BLaER1 treated with 17β-estradiol and CSF1 and Interleukin-3, amounts not matched to agents 10 nM and 100 nM (cell line): Measurements from ENCODE around the gene BCL2L2.

ENCODE experiments used
- H3K27ac ChIP-seq, 11 experiments: shearing (Covaris generic); formaldehyde crosslinking; 2 replicates each; pipeline ENCODE4 v1.8.1; 2022
- H3K27me3 ChIP-seq, 11 experiments: shearing (Covaris generic); formaldehyde crosslinking; 2 replicates each; pipeline ENCODE4 v1.8.1; 2022
- H3K36me3 ChIP-seq, 11 experiments: shearing (Covaris generic); formaldehyde crosslinking; 2 replicates each; pipeline ENCODE4 v1.8.1; 2022
- H3K4me1 ChIP-seq, 10 experiments: shearing (Covaris generic); formaldehyde crosslinking; 2 replicates each; pipeline ENCODE4 v1.8.1; 2022
- H3K4me2 ChIP-seq, 11 experiments: shearing (Covaris generic); formaldehyde crosslinking; 2 replicates each; pipeline ENCODE4 v1.8.1; 2022
- H3K4me3 ChIP-seq, 10 experiments: shearing (Covaris generic); formaldehyde crosslinking; 2 replicates each; pipeline ENCODE4 v1.8.1; 2022
- H3K9ac ChIP-seq, 11 experiments: shearing (Covaris generic); formaldehyde crosslinking; 2 replicates each; pipeline ENCODE4 v1.8.1; 2022
- H3K9me3 ChIP-seq, 11 experiments: shearing (Covaris generic); formaldehyde crosslinking; replicated peaks in 1 of 11; 2 replicates each; pipeline ENCODE4 v1.8.1; 2022
- H4K20me1 ChIP-seq, 11 experiments: shearing (Covaris generic); formaldehyde crosslinking; 2 replicates each; pipeline ENCODE4 v1.8.1; 2022
- Cebpa-rat ChIP-seq, 11 experiments: shearing (Covaris generic); IDR thresholded peaks; 2 replicates each; pipeline ENCODE4 v1.8.1; 2022

Gene BCL2L2

GRCh38 chr14:23356662-23357061, 50.0 kb downstream of the BCL2L2 start:
- H3K27ac ChIP-seq = no peak overlapping the region
- no peak overlapping the region for H3K4me3 ChIP-seq
- no peak for TF ChIP-seq Cebpa-rat (IDR thresholded peaks at IDR 0.05)
- no peaks in the 10 kb centered on the region for H3K4me1 ChIP-seq
- no peak overlapping the region for H3K4me2 ChIP-seq
- H3K9me3 ChIP-seq = peaks cover 5 to 11% (median 7%) of the 10 kb centered on the region in 11 experiments; a peak in 15 of 22 replicates
- no peaks in the 10 kb centered on the region for H3K36me3 ChIP-seq
- H3K9ac ChIP-seq = no peak overlapping the region
- no peaks in the 10 kb centered on the region for H4K20me1 ChIP-seq
- no peaks in the 10 kb centered on the region for H3K27me3 ChIP-seq

- H3K27me3 ChIP-seq = no peaks in the 10 kb centered on the region
- TF ChIP-seq Cebpa-rat (IDR thresholded peaks at IDR 0.05) = no peak
- no peak overlapping the region for H3K27ac ChIP-seq
- no peak overlapping the region for H3K4me2 ChIP-seq
- H3K9me3 ChIP-seq = peaks cover 0 to 5% (median 1%) of the 10 kb centered on the region in 11 experiments; a peak in 9 of 22 replicates
- peaks cover 0 to 4% (median 0%) of the 10 kb centered on the region in 10 experiments; a peak in 1 of 20 replicates for H3K4me1 ChIP-seq
- H4K20me1 ChIP-seq = no peaks in the 10 kb centered on the region
- H3K36me3 ChIP-seq = no peaks in the 10 kb centered on the region
- H3K9ac ChIP-seq = no peak overlapping the region
- no peak overlapping the region for H3K4me3 ChIP-seq
Observed at GRCh38 chr14:23357261-23357660, 50.6 kb downstream of the BCL2L2 start.

GRCh38 chr14:23358042-23358441, 51.4 kb downstream of the BCL2L2 start:
- no peak overlapping the region for H3K9ac ChIP-seq
- no peak overlapping the region for H3K4me2 ChIP-seq
- H3K36me3 ChIP-seq = no peaks in the 10 kb centered on the region
- no peak for TF ChIP-seq Cebpa-rat (IDR thresholded peaks at IDR 0.05)
- H3K27ac ChIP-seq = no peak overlapping the region
- H3K27me3 ChIP-seq = no peaks in the 10 kb centered on the region
- no peak overlapping the region for H3K4me3 ChIP-seq
- H3K4me1 ChIP-seq = peaks cover 0 to 6% (median 0%) of the 10 kb centered on the region in 10 experiments; a peak in 1 of 20 replicates
- H3K9me3 ChIP-seq = no peaks in the 10 kb centered on the region
- H4K20me1 ChIP-seq = no peaks in the 10 kb centered on the region

- no peaks in the 10 kb centered on the region for H3K9me3 ChIP-seq
- H3K36me3 ChIP-seq = no peaks in the 10 kb centered on the region
- no peak overlapping the region for H3K9ac ChIP-seq
- H3K4me1 ChIP-seq = peaks cover 0 to 12% (median 0%) of the 10 kb centered on the region in 10 experiments; a peak in 4 of 20 replicates
- no peak for TF ChIP-seq Cebpa-rat (IDR thresholded peaks at IDR 0.05)
- no peak overlapping the region for H3K27ac ChIP-seq
- H3K27me3 ChIP-seq = peaks cover 0 to 3% (median 0%) of the 10 kb centered on the region in 11 experiments; a peak in 1 of 22 replicates
- no peaks in the 10 kb centered on the region for H4K20me1 ChIP-seq
- H3K4me3 ChIP-seq = no peak overlapping the region
- no peak overlapping the region for H3K4me2 ChIP-seq
Observed at GRCh38 chr14:23358553-23359166, 52.0 kb downstream of the BCL2L2 start.

GRCh38 chr14:23359167-23359626, 52.6 kb downstream of the BCL2L2 start:
- Histone ChIP-seq H3K27me3 (peaks cover under 1 to 8% (median 3%) of the 10 kb centered on the region in 11 experiments; a peak in 13 of 22 replicates), H3K9me3 (no peaks in the 10 kb centered on the region), H3K27ac (no peak overlapping the region), H4K20me1 (no peaks in the 10 kb centered on the region), H3K9ac (no peak overlapping the region), H3K4me3 (no peak overlapping the region), H3K36me3 (no peaks in the 10 kb centered on the region), H3K4me1 (peaks cover 0 to 12% (median 0%) of the 10 kb centered on the region in 10 experiments; a peak in 4 of 20 replicates), H3K4me2 (no peak overlapping the region)
- no peak for TF ChIP-seq Cebpa-rat (IDR thresholded peaks at IDR 0.05)

GRCh38 chr14:23359722-23360447, 53.3 kb downstream of the BCL2L2 start:
- Histone ChIP-seq H4K20me1 (no peaks in the 10 kb centered on the region), H3K4me2 (no peak overlapping the region), H3K4me1 (peaks cover 0 to 12% (median 0%) of the 10 kb centered on the region in 10 experiments; a peak in 4 of 20 replicates), H3K36me3 (no peaks in the 10 kb centered on the region), H3K4me3 (no peak overlapping the region), H3K9me3 (peaks cover 0 to 1% (median 0%) of the 10 kb centered on the region in 11 experiments; a peak in 3 of 22 replicates), H3K27ac (no peak overlapping the region), H3K9ac (no peak overlapping the region), H3K27me3 (peaks cover 5 to 15% (median 10%) of the 10 kb centered on the region in 11 experiments; a peak in 20 of 22 replicates)
- TF ChIP-seq Cebpa-rat (IDR thresholded peaks at IDR 0.05) = no peak

- H3K36me3 ChIP-seq = no peaks in the 10 kb centered on the region
- peaks cover 0 to 7% (median 4%) of the 10 kb centered on the region in 11 experiments; a peak in 8 of 22 replicates for H3K9me3 ChIP-seq
- H3K27ac ChIP-seq = no peak overlapping the region
- no peak overlapping the region for H3K4me2 ChIP-seq
- H3K4me1 ChIP-seq = peaks cover 0 to 12% (median 0%) of the 10 kb centered on the region in 10 experiments; a peak in 4 of 20 replicates
- no peak for TF ChIP-seq Cebpa-rat (IDR thresholded peaks at IDR 0.05)
- no peak overlapping the region for H3K9ac ChIP-seq
- no peaks in the 10 kb centered on the region for H4K20me1 ChIP-seq
- H3K4me3 ChIP-seq = no peak overlapping the region
- H3K27me3 ChIP-seq = peaks cover 6 to 21% (median 16%) of the 10 kb centered on the region in 11 experiments; a peak in 20 of 22 replicates
Observed at GRCh38 chr14:23360496-23360895, 53.9 kb downstream of the BCL2L2 start.

GRCh38 chr14:23361320-23361719, 54.7 kb downstream of the BCL2L2 start:
- Histone ChIP-seq H3K9me3 (peaks cover 0 to 12% (median 7%) of the 10 kb centered on the region in 11 experiments; a peak in 8 of 22 replicates), H3K36me3 (no peaks in the 10 kb centered on the region), H3K27me3 (peaks cover 6 to 27% (median 21%) of the 10 kb centered on the region in 11 experiments; a peak in 20 of 22 replicates), H3K4me1 (peaks cover 0 to 12% (median 0%) of the 10 kb centered on the region in 10 experiments; a peak in 4 of 20 replicates), H3K4me2 (no peak overlapping the region), H3K9ac (no peak overlapping the region), H3K27ac (no peak overlapping the region), H4K20me1 (no peaks in the 10 kb centered on the region), H3K4me3 (no peak overlapping the region)
- TF ChIP-seq Cebpa-rat (IDR thresholded peaks at IDR 0.05) = no peak
